ENCODE data around the gene DIPK1B.
"Not testable (repeated sequence)": the region's sequence is repeated elsewhere in the genome, so short reads cannot be mapped to it uniquely, and the experiment has no call there.

DIPK1B gene

DNA sequence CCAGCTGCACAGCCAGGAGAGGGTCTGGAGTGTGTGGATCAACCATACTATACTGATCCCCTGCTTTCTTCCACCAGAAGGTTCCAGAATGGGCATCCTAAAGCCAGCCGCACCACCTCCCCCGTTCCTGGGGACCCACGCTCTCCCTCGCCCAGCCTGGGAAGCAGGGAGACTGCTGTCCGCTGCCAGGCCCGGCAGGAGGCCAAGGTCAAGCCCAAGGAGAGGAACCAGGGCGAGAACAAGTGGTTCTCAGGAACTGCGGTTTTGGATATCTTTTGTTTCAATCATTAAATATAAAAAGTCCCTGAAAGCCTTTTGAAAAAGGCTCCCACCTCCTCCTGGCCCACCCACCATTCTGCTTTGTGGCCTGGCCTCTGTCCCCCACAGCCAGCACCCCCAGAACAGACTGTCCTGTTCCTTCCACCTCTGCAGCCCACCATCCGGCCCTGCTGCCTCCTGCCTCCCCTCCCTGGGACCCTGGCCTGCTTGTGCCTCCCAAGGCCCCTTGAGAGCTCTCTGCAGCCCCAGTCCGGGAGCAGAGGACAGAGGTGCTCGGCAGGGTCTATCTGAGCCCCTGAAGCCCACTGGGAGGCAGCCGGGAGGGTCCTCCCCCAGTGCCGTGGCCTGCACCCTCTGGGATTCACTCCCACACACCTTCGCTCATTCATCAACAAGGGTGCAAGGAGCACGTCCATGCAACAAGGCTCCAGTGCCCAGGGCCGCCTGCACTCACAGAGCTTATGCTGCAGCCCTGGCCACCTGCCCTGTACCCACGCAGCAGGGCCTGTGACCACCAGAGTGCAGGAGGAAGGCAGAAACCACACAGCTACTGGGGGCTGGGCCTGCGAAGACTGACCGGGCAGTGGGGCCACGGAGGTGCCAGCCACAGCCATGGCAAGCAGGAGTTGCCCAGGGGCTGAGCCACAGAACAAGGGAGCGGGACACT lies 36.6 kb downstream of the DIPK1B start:
- no peak for DNase-seq (ENCODE audit: extremely low read depth in 1 of 2, low read depth in 1 of 2)

DNA sequence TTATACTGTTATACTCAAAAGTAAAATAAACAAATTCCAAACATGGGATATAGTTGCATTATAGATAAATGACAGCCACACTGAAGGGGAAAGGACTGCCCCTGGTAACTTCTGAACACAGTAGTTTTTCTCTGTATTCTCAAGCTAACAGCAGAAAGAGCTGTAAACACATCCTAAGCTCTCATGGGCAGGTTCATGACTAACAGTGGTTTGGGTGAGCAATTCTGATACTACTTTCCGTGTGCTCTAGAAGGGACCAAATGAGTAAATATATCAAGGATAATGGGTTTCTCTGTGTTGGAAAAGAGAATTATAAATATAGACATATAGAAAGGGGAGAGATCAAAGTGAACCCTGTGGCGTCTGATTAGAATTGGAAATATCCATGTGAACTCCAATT lies 38.2 kb downstream of the DIPK1B start:
- DNase-seq (ENCODE audit: extremely low read depth in 1 of 2, low read depth in 1 of 2), result no peak

DNA sequence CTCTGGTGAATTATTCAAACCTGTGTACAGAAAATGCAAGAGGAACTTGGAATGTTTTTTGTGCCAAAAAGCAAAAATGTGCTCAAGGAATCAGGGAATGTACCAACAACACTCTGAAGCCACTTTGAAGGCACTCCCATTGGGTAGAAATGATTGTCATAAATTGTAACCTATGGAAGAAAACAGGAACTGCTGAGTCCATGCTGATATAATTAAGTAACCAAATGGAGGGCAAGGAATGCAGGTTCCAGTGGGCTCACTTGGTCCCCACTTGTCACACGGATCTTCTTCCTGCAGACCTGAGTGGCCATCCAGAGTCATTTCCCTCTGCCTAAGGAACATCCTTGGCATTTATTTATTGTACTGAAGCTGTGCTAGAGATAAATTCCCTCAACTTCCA lies 38.9 kb downstream of the DIPK1B start:
- no peak for DNase-seq (ENCODE audit: extremely low read depth in 1 of 2, low read depth in 1 of 2)

DNA sequence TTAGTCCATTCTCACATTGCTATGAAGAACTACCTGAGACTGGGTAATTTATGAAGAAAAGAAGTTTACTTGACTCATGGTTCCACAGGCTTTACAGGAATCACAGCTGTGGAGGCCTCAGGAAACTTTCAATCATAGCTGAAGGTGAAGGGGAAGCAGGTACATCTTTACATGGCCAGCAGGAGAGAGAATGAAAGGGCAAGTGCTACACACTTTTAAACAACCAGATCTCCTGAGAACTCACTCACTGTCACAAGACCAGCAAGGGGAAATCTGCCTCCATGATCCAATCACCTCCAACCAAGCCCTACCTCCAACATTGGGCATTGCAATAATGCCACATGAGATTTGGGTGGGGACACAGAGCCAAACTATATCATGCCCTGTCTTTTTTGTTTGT lies 39.4 kb downstream of the DIPK1B start:
- DNase-seq (ENCODE audit: extremely low read depth in 1 of 2, low read depth in 1 of 2), result no peak

DNA sequence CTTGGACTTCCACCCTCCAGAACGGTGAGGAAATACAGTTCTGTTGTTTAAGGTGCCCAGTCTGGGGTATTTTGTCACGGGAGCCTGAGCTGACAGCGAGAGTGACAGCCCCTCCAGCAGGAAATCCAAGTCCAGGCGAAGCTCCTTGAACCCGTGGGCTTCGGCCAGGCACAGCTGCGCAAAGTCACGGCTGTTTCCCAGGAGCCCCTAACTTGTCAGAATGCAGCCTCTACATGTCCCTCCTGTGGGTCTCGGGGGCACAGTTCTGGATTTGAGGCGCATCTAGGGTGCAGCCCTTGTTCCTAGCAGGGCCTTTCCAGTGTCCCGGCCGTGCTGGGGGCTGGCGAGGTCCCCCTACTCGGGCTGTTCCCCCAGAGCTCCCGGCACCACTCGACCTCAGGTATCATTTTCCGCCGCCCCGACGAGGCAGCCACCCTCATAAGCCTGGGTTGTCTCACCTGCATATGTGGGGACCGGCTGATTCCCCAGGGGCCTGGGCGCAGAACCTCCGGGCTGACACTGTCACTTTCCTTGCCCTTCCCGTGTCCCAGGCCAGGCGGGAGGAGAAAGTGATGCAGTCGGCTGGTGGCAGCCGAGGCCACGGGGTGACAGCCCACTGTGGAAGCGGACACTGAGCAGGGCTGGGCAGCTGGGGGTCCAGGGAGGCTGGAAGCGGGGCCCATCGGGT lies 41.1 kb downstream of the DIPK1B start:
- DNase-seq (ENCODE audit: extremely low read depth in 1 of 2, low read depth in 1 of 2), result no peak

DNA sequence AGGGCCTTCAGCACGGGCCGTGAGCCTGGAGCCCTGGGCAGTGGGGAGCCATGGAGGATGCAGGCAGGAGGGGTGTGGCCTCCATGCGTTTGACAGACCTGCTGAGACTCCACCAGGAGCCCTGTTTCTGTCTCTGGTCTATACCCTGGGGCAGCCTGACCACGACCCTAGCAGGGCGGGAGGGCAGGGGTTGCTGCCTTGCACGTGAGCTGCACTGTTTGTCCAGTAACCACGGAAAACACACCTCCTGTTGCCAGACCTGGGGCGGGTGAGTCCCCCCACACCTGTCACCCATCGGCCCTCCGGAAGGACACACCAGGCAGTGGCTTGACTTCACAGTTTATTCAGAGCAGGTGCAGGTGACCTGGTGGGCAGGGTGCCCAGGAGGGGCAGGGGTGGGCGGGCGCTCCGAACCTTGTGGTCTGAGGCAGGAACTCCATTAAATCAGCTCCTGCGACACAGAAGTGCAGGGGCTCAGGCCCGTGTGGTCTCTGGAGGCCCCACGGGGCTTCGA lies 41.7 kb downstream of the DIPK1B start:
- no peak for DNase-seq (ENCODE audit: extremely low read depth in 1 of 2, low read depth in 1 of 2)

DNA sequence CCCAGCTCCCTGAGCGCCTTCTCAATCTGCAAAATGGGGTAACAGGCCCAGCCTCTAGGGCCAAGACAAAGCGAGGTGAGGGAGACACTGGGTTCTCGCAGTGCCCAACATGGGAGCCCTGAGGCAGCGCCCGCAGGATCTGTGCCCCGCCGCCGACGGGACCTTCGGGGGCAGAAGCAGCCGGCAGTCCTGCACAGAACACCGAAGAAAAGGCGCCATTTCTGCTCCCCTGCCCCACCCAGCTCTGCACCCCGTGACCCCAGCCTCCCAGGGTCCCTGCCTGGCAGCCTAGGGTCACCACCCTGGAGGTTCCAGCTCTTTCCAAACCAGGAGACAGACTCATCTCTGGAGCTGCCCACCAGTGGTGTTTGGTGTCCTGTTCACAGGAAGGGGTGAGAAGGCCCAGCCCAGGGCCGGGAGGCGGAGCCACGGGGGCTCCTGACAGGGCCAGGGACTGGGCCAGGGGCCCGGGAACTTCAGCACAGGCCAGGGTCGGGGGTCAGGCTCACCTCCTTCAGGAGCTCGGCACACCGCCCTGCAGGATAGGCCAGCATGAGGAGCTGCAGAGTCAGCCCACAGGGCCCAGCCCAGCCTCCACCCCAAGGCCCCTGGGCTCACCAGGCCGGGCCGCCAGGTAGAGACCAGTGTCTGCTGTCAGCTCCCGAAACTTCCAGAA lies 42.4 kb downstream of the DIPK1B start:
- DNase-seq (ENCODE audit: extremely low read depth in 1 of 2, low read depth in 1 of 2), result no peak

DNA sequence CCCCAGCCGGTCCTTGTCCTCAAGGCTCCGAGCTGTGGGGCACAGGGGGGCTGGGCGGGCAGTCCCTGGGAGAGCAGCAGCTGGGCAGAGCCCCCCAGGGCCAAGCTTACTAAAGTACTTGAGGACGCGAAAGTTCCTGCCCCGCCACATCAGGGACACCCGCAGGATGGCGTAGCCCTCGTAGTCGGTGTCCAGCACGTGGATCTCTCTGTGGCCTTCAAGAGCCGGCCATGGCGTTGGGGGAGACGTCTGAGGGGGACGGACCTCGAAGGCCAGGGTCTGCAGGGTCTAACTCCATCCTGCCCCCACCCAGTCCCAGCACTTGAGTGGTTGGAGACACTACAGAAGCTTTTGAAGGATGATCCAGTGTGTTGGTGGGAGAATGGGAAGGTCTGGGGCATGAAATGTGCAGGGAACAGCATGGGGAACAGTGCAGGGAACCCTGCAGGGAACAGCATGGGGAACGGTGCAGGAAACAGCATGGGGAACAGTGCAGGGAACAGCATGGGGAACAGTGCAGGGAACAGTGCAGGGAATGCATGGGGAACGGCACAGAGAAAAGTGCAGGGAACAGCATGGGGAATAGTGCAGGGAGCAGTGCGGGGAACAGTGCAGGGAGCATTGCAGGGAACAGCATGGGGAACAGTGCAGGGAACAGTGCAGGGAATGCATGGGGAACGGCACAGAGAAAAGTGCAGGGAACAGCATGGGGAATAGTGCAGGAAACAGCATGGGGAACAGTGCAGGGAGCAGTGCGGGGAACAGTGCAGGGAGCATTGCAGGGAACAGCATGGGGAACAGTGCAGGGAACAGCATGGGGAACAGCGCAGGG lies 43.1 kb downstream of the DIPK1B start:
- not testable (repeated sequence) for DNase-seq (ENCODE audit: extremely low read depth in 1 of 2, low read depth in 1 of 2)

DNA sequence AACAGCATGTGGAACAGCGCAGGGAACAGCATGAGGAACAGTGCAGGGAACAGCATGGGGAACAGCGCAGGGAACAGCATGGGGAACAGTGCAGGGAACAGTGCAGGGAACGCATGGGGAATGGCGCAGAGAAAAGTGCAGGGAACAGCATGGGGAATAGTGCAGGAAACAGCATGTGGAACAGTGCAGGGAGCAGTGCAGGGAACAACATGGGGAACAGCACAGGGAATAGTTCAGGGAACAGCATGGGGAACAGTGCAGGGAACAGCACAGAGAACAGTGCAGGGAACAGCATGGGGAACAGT lies 43.7 kb downstream of the DIPK1B start:
- DNase-seq (ENCODE audit: extremely low read depth in 1 of 2, low read depth in 1 of 2), result no peak

DNA sequence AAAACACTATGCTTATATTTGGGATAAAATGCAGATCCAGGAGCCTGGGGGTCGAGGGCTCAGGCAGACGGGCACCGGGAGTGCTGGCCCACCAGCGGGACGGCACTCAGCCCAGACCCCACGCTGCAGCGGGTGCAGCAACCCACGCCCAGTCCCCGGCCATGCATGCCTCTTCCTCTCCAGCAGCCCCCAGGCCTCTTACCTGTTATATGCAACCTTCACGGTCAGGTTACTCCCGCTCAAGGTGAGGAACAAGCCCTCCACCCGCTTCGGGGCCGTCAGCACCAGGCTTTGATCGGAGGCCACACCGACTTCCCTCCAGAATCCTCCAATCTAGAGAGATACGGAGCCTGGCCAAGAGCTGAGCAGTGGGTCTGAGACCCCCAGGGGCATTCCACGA lies 44.5 kb downstream of the DIPK1B start:
- DNase-seq (ENCODE audit: extremely low read depth in 1 of 2, low read depth in 1 of 2), result no peak

DNA sequence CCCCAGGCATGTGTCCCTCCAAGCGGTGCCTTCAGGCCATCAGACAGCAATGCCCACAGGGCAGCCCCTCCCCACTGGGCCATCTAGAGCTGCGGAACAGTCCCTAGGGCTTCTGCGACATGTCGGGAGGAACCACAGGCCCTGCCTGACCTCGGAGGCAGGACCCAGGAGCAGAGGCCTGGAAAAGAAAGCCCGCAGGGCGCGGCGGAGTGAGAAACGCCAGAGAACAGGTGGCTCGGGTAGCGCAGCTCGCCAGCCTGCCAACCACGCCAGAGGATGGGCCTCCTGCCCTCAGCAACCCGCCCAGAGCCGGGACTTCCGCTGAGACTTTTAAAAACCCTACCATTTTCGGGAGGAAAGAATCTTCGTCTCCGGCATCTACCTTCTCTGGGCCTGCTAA lies 45.0 kb downstream of the DIPK1B start:
- DNase-seq (ENCODE audit: extremely low read depth in 1 of 2, low read depth in 1 of 2), result no peak

DNA sequence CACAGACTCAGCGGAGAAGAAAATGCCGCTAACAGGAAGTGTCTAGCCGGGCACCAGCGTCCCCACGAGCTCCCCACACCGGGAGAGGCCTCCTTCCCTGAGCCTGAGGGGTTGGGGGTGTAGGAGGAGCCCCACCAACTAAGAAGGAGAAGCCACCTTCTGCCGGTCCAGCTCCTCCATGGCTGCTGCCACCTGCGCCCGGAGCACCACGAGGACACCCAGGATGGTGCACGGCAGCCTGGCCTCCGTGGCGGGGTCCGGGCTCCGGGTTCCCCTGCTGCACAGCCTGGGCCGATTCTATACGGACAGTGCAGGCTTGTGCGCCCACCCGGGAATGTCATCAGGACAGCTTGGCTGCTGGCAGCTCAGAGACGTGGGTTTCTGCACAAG lies 45.4 kb downstream of the DIPK1B start:
- no peak for DNase-seq (ENCODE audit: extremely low read depth in 1 of 2, low read depth in 1 of 2)

DNA sequence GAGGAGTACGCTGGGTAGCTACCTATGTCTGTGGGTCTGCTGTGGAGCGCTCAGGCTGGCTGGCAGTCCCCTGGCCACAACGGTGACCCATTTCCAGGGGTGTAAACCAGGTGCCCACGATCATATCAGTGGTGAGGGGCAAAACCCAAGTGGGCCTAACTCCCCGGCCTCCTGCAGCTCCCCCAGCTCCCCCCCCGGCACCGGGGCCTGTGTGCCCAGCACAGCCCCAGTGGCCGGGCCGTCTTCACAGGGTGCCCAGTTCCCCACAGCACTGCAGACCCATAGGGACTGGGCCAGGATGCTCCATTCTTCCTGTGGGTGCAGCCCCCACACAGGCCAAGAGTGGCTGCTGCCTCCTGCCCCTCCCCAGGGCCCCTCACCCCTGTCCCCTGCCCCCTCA lies 46.6 kb downstream of the DIPK1B start:
- DNase-seq (ENCODE audit: extremely low read depth in 1 of 2, low read depth in 1 of 2), result no peak

DNA sequence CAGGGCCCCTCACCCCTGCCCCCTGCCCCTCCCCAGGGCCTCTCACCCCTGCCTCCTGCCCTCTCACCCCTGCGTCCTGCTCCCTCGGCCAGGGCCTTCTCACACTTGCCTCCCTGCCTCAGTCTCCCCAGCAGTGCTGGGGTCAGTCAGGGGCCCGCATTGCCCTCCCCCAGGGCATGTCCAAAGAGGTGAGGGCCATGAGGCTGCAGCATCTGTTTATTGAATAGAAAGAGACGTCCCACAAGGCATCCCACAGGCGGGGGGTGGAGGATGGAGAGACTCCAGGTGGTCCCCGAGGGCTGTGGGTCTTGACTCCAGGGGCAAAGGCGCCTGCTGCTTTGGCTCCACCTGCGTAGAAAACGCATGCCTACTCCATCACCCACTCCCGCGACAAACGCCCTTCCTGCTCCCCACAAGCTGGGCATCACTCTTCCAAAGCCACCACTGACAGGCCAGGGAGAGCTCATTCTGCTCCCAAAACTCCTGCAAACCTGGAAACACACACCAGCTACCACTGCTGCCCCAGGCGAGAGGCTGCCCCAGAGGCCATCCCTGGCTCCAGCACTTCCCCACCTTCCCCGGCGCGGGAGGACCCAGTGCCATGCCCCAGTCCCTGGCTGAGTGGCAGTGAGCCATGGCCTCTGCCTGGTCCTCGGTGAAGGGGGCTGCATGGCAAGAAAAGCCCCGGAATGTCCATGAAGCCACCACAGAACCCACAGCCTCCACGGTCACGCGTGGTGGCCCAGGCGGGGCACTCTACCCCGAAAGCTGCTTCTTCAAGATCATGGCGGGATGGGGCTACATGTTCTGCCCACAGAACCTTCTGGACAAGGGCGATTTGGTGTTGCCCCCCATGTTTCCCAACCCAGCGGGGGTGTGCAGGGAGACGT lies 47.3 kb downstream of the DIPK1B start:
- no peak for DNase-seq (ENCODE audit: extremely low read depth in 1 of 2, low read depth in 1 of 2)

DNA sequence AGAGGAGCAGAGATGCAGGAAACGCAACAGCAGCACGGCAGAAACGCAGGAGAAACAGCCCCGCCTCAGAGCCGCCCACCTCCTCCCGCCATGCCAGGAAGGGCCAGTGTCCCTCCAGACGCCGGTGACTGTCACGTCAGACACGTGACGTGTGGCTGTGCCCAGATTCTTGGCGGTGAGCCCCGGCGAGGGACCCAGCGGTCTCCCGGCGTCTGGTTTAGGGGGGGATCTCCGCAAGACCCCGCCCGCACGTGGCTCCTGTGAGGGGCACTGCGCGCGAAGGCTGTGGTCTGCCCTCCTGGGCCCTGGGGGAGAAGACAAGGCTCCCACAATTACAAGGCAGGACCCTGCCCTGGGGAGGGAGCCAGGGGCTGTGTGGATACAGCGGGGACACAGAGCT lies 48.1 kb downstream of the DIPK1B start:
- no peak for DNase-seq (ENCODE audit: extremely low read depth in 1 of 2, low read depth in 1 of 2)

DNA sequence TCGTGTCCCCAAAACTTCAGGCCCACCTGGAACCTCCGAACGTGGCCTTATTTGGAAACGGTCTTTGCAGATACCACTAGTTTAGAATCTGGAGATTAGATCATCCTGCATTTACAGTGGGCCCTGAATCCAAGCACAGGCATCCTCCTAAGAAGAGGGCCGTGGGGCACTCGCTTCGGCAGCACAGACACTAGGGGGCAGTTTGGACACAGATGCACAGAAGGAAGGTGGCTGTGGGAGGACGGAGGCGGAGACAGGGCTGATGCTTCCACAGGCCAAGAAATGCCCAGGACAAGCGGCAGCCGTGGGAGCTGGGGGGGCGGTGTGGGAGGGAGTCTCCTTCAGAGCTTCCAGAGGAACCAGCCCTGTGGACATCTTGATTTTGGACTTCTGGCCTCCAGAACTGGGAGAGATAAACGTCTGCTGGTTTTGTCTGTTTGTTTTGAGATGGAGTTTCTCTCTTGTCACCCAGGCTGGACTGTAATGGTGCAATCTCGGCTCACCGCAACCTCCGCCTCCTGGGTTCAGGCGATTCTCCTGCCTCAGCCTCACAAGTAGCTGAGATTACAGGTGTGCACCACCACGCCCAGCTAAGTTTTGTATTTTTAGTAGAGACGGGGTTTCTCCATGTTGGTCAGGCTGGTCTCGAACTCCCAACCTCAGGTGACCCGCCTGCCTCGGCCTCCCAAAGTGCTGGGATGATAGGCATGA lies 48.6 kb downstream of the DIPK1B start:
- not testable (repeated sequence) for DNase-seq (ENCODE audit: extremely low read depth in 1 of 2, low read depth in 1 of 2)

DNA sequence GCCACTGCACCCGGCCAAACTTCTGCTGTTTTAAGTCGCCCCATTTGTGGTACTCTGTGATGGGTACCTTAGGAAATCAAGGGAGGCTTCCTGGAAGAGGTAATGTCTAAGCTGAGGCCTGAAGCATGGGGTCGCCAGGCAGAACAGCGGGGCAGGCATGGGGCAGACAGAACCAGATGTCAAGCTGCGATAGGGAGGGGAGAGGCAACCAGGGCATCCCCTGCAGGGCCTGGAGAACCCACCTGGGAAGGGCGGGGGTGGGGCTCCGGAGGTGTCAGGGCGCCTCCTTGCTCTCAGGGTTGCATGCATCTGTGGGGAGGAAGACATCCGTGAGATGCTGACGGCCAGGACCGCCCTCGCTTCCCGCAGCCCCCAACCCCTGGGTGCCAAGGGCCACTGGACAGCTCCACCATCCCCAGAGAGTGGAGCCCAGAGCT lies 49.2 kb downstream of the DIPK1B start:
- no peak for DNase-seq (ENCODE audit: extremely low read depth in 1 of 2, low read depth in 1 of 2)

DNA sequence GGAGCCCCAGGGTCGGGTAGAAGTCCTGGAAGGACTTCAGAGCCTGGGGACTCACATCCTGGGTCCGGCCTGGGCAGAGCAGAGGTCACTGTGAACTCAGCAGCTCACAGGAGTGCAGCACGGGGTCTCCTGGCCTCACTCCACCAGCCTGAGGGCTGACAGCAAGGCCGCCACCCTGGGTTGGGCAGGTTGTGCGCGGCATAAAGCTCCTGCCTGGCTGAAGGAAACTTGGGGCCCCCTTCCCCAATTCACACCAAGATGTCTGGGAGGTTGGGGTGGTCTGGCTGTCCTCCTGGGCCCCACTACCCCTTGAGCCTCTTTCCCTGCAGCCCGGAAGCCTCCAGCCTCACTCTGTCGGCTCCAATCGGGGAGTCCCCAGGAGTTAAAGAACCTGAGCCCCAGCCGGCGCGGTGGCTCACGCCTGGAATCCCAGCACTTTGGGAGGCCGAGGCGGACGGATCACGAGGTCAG lies 49.9 kb downstream of the DIPK1B start:
- no peak for DNase-seq (ENCODE audit: extremely low read depth in 1 of 2, low read depth in 1 of 2)

Data from stimulated activated CD8-positive, alpha-beta memory T cell treated with anti-CD3 and anti-CD28 coated beads, Interleukin-7, amount 100 ng/mL, for 48 hours (primary cell).